Esophagus muscularis mucosa (tissue), 4 donors: ENCODE results near the gene PTPRD.

ENCODE experiments used
- CTCF ChIP-seq, 3 experiments: fragments of 200-600 bp in 2 of 3; fragments of 450-650 bp in 1 of 3; sonication (generic) in 2 of 3; IDR thresholded peaks; one replicate each; pipeline ENCODE4 v1.5.1; 2017 to 2019; ENCODE audit warnings: antibody characterized with exemption in 3 of 3, mild to moderate bottlenecking in 2 of 3, moderate library complexity in 1 of 3
- EP300 ChIP-seq: sonication (generic); formaldehyde crosslinking; IDR thresholded peaks from one replicate; pipeline ENCODE4 v1.6.1; 2017; ENCODE audit warnings: antibody characterized with exemption
- POLR2A ChIP-seq: fragments of 450-650 bp; IDR thresholded peaks from one replicate; pipeline ENCODE4 v1.6.1; 2017; ENCODE audit warnings: antibody characterized with exemption, moderate library complexity, mild to moderate bottlenecking, low read depth
- POLR2AphosphoS5 ChIP-seq, 2 donors: sonication (generic); formaldehyde crosslinking; IDR thresholded peaks; one replicate each; pipeline ENCODE4 v1.6.1; 2017; ENCODE audit warnings: antibody characterized with exemption in 2 of 2

GRCh38 chr9:8799615-8800014 lies 1813.2 kb downstream of the PTPRD start:
- TF ChIP-seq CTCF (IDR thresholded peaks at IDR 0.05): no peak
- no peak for TF ChIP-seq POLR2AphosphoS5 (IDR thresholded peaks at IDR 0.05)
- TF ChIP-seq POLR2A: no peak
- no peak for TF ChIP-seq EP300
